Thyroid gland (tissue), 4 donors: ENCODE results near the gene UBR7.

ENCODE experiments used
- POLR2A ChIP-seq, 2 donors: fragments of 450-650 bp; IDR thresholded peaks; one replicate each; pipeline ENCODE4 v1.6.1; 2017; ENCODE audit warnings: antibody characterized with exemption in 2 of 2, mild to moderate bottlenecking in 2 of 2, moderate library complexity in 1 of 2
- TF ChIP-seq, protein P1 (sequence below), 6 experiments: fragments of 200-600 bp in 3 of 6; fragments of 450-650 bp in 3 of 6; sonication (generic) in 3 of 6; IDR thresholded peaks; one replicate each; pipeline ENCODE4 v1.5.1; 2016 to 2019; ENCODE audit warnings: antibody characterized with exemption in 6 of 6, mild to moderate bottlenecking in 2 of 6, inconsistent platforms in 1 of 6, moderate library complexity in 1 of 6

DNA sequence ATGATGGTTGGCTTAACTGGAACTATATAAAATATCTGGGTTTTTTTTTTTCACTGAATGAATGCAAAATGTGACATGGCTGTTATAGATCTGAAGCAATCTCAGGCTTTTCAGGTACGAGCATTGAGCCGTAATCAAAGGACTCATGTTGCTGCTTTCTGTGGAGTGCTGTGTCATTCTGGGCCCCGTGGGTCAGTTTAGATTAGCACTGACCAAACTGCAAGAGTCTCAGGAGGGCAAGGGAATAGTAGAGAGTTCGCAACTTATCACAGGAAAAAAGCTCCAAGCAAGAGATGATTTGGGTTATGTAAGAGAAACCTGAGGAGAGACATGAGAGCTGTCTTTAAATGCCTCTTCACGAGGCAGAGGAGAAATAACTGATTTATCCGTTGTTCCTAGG lies 59.1 kb downstream of the UBR7 start:
- TF ChIP-seq, protein P1, sequence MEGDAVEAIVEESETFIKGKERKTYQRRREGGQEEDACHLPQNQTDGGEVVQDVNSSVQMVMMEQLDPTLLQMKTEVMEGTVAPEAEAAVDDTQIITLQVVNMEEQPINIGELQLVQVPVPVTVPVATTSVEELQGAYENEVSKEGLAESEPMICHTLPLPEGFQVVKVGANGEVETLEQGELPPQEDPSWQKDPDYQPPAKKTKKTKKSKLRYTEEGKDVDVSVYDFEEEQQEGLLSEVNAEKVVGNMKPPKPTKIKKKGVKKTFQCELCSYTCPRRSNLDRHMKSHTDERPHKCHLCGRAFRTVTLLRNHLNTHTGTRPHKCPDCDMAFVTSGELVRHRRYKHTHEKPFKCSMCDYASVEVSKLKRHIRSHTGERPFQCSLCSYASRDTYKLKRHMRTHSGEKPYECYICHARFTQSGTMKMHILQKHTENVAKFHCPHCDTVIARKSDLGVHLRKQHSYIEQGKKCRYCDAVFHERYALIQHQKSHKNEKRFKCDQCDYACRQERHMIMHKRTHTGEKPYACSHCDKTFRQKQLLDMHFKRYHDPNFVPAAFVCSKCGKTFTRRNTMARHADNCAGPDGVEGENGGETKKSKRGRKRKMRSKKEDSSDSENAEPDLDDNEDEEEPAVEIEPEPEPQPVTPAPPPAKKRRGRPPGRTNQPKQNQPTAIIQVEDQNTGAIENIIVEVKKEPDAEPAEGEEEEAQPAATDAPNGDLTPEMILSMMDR (IDR thresholded peaks at IDR 0.05) = no peak
- TF ChIP-seq POLR2A (IDR thresholded peaks at IDR 0.05) = no peak
